K562 (cell line): ENCODE measurements around the gene DAZAP1. TPM values are rescaled to one million over a fixed set of nuclear protein-coding genes. Genes with fewer than 3 reads are reported as not detected.

ENCODE experiments used
- ARID4B ChIP-seq: sonication (generic); formaldehyde crosslinking; IDR thresholded peaks from 2 replicates; pipeline ENCODE4 v1.8.0; 2022; ENCODE audit warnings: mild to moderate bottlenecking, missing genetic modification reagents
- ATF7 ChIP-seq: fragments of 450-650 bp; IDR thresholded peaks from 2 replicates; pipeline ENCODE4 v1.7.1; 2014; ENCODE audit warnings: mild to moderate bottlenecking, moderate library complexity
- ELF1 ChIP-seq: fragments of 200-800 bp; sonication (Bioruptor generic); IDR thresholded peaks from 2 replicates; pipeline ENCODE4 v1.6.1; 2016; ENCODE audit warnings: missing genetic modification characterization, missing compliant biosample characterization
- ELF2 ChIP-seq: fragments of 250-450 bp; sonication (Bioruptor Pico); IDR thresholded peaks from 2 replicates; pipeline ENCODE4 v1.5.0; 2021; ENCODE audit warnings: mild to moderate bottlenecking
- GABPA ChIP-seq: fragments of 200-800 bp; sonication (Bioruptor generic); conservative IDR thresholded peaks from 2 replicates; pipeline ENCODE4 v1.6.1; 2016; ENCODE audit warnings: low read depth, missing genetic modification characterization, missing compliant biosample characterization
- HMGN3 ChIP-seq: IDR thresholded peaks from 2 replicates; pipeline ENCODE4 v1.6.1; 2011; ENCODE audit warnings: borderline replicate concordance, low read depth, mild to moderate bottlenecking, mixed read lengths, low read length; ENCODE audit not compliant: insufficient read length; ENCODE audit errors: extremely low read depth
- MNT ChIP-seq, 2 experiments: fragments of 450-650 bp; conservative IDR thresholded peaks; 2 replicates each; pipeline ENCODE4 v1.6.1; 2017; ENCODE audit warnings: mild to moderate bottlenecking in 2 of 2, moderate library complexity in 2 of 2
- PCBP1 ChIP-seq: fragments of 200-400 bp; formaldehyde crosslinking; IDR thresholded peaks from 2 replicates; pipeline ENCODE4 v1.6.1; 2018; ENCODE audit warnings: mild to moderate bottlenecking, low read depth, low read length; ENCODE audit not compliant: poor library complexity, severe bottlenecking
- POLR2G ChIP-seq: fragments of 200-400 bp; formaldehyde crosslinking; IDR thresholded peaks from 2 replicates; pipeline ENCODE4 v1.6.1; 2017; ENCODE audit warnings: low read depth, mild to moderate bottlenecking, antibody characterized with exemption, low read length, moderate library complexity
- RBFOX2 ChIP-seq: fragments of 200-400 bp; formaldehyde crosslinking; IDR thresholded peaks from 2 replicates; pipeline ENCODE4 v1.6.1; 2017; ENCODE audit warnings: low read depth, mild to moderate bottlenecking, low read length, moderate library complexity
- SAP30 ChIP-seq: fragments of 200-600 bp; sonication (generic); IDR thresholded peaks from 2 replicates; pipeline ENCODE4 v1.6.1; 2012; ENCODE audit warnings: borderline replicate concordance, low read depth, mild to moderate bottlenecking, moderate library complexity, low read length, control low read depth, inconsistent platforms; ENCODE audit not compliant: insufficient read depth, poor library complexity, severe bottlenecking
- SIN3A ChIP-seq, 2 experiments: fragments of 150-350 bp in 1 of 2; IDR thresholded peaks; 2 replicates each; pipeline ENCODE4 v1.6.1; 2011 to 2016; ENCODE audit warnings: borderline replicate concordance in 2 of 2, low read depth in 2 of 2, low read length in 2 of 2, mild to moderate bottlenecking in 2 of 2, moderate library complexity in 2 of 2; ENCODE audit not compliant: control insufficient read depth in 1 of 2
- polyA plus RNA-seq, 8 experiments: library from polyadenylated mRNA; depleted of rRNA in 4 of 8; stranded (reverse) in 5 of 8; unstranded in 3 of 8; fragments of >200 nt; fragmentation: Nextera tagmentation in 2 of 8; fragmentation: Illumina TruSeq in 1 of 8; extraction: Ambion mirVana in 2 of 8; extraction: Trizol in 1 of 8; gene quantifications; 2 replicates each; pipeline versions ENCODE4 v1.2.1 to v1.2.3, GENCODE V29; 2011 to 2014; ENCODE audit warnings: inconsistent platforms in 1 of 8, missing spikeins in 1 of 8
- total RNA-seq, 7 experiments: library from RNA; depleted of rRNA in 6 of 7; stranded (reverse); fragments of >200 nt in 6 of 7; fragmentation: Illumina TruSeq in 2 of 7; extraction: Trizol in 2 of 7; gene quantifications; 2 replicates each; pipeline versions ENCODE4 v1.2.1 to v1.2.3, GENCODE V29; 2011 to 2021; ENCODE audit warnings: low replicate concordance in 1 of 7
- TF ChIP-seq, protein P1 (sequence below): sonication (generic); formaldehyde crosslinking; IDR thresholded peaks from 2 replicates; pipeline ENCODE4 v1.8.0; 2022; ENCODE audit warnings: mild to moderate bottlenecking, missing genetic modification reagents, borderline replicate concordance

The DAZAP1 gene
- total and polyA plus RNA-seq, 9 of the 15 experiments (the other 6 are each of a cell fraction or from before 2014, with no cell fraction given), result 10.8 to 289 (median 142) TPM

GRCh38 chr19:1439525-1440417 lies 32.4 kb downstream of the DAZAP1 start (continued):
- TF ChIP-seq HMGN3 (peak; percentile 50), PCBP1 (peak; percentile 14), GABPA (tag) (peak; percentile 66), ATF7 (peak; percentile 41; the same call in 1 of the 2 replicates), ELF2 (CRISPR knock-in tag) (0 out of 2 replicates have a peak, but pooled peaks have one; percentile 43), MNT (conservative IDR thresholded peaks at IDR 0.05) (peak in 1 of 2 experiments; percentile 51; a peak in 3 of 4 replicates), SIN3A (IDR thresholded peaks at IDR 0.05; ENCODE audit: borderline replicate concordance in 2 of 2, control insufficient read depth in 1 of 2, low read depth in 2 of 2, low read length in 2 of 2) (peak; percentile 42 to 53; a peak in 2 of 4 replicates), POLR2G (peak; percentile 78), ARID4B (CRISPR knock-in tag) (peak; percentile 91), RBFOX2 (peak; percentile 88), ELF1 (tag) (peak; percentile 69; the same call in 1 of the 2 replicates), SAP30 (peak; percentile 43)
- TF ChIP-seq, protein P1, sequence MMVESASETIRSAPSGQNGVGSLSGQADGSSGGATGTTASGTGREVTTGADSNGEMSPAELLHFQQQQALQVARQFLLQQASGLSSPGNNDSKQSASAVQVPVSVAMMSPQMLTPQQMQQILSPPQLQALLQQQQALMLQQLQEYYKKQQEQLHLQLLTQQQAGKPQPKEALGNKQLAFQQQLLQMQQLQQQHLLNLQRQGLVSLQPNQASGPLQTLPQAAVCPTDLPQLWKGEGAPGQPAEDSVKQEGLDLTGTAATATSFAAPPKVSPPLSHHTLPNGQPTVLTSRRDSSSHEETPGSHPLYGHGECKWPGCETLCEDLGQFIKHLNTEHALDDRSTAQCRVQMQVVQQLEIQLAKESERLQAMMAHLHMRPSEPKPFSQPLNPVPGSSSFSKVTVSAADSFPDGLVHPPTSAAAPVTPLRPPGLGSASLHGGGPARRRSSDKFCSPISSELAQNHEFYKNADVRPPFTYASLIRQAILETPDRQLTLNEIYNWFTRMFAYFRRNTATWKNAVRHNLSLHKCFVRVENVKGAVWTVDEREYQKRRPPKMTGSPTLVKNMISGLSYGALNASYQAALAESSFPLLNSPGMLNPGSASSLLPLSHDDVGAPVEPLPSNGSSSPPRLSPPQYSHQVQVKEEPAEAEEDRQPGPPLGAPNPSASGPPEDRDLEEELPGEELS (CRISPR knock-in tag), result peak; percentile 68; the same call in 1 of the 2 replicates
